ENCODE measurements around the gene FBLN1. TPM values are rescaled to one million over a fixed set of nuclear protein-coding genes. Genes with fewer than 3 reads are reported as not detected.
A peak's percentile ranks its signal among the peaks of the same experiment; 100 is the strongest.
"Not testable (repeated sequence)": the region's sequence is repeated elsewhere in the genome, so short reads cannot be mapped to it uniquely, and the experiment has no call there.

FBLN1 gene
- total and polyA plus RNA-seq, 5 donors from 2014 or later: 0.49 TPM; not detected in 4

DNA sequence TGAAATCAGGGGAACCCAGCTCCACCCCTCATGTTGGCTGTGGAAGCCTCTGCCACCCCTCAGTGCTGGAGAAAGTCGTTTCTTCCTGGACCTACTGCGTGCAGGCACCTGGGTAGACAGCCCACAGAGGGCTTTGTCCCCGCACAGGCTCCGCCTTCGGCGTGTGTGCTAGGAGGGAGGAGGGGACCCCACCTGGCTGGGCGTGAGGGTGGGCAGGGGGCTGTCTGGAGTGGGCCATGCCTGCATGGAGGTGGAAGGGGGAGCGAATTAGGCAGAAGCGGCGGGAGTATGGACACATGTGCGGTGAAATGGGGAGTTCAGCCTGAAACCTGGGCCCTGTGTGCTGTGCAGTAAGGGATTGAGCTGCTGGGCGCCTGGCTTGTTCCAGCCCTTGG is 49.3 kb downstream of the FBLN1 start:
- Mint-ChIP-seq H3K4me1 (peaks cover 0 to 1% (median 0%) of the 10 kb centered on the region in 4 donors), H3K27me3 (no peaks in the 10 kb centered on the region), H3K4me3 (no peak overlapping the region), H3K27ac (no peak overlapping the region), H3K9me3 (peaks cover 0 to 2% (median 0%) of the 10 kb centered on the region in 7 donors), H3K36me3 (no peaks in the 10 kb centered on the region)
- no peak overlapping the region for H3K4me3 ChIP-seq (ENCODE audit: low read depth, low read length)
- no peaks in the 10 kb centered on the region for H3K9me3 ChIP-seq (ENCODE audit: control insufficient read depth in 2 of 2, low read length in 2 of 2)
- no peaks in the 10 kb centered on the region for H3K27me3 ChIP-seq (ENCODE audit: control insufficient read depth, insufficient read depth, low read length)
- H3K36me3 ChIP-seq (ENCODE audit: control insufficient read depth, insufficient read depth, low read length): no peaks in the 10 kb centered on the region
- ATAC-seq (ENCODE audit: low read depth in 2 of 2) (no peak), DNase-seq (no peak)
- H3K4me1 ChIP-seq (ENCODE audit: control insufficient read depth, insufficient read depth, low read length, poor library complexity, severe bottlenecking): no peaks in the 10 kb centered on the region
- no peak overlapping the region for H3K27ac ChIP-seq (ENCODE audit: insufficient read depth, low read length, poor library complexity, severe bottlenecking)

DNA sequence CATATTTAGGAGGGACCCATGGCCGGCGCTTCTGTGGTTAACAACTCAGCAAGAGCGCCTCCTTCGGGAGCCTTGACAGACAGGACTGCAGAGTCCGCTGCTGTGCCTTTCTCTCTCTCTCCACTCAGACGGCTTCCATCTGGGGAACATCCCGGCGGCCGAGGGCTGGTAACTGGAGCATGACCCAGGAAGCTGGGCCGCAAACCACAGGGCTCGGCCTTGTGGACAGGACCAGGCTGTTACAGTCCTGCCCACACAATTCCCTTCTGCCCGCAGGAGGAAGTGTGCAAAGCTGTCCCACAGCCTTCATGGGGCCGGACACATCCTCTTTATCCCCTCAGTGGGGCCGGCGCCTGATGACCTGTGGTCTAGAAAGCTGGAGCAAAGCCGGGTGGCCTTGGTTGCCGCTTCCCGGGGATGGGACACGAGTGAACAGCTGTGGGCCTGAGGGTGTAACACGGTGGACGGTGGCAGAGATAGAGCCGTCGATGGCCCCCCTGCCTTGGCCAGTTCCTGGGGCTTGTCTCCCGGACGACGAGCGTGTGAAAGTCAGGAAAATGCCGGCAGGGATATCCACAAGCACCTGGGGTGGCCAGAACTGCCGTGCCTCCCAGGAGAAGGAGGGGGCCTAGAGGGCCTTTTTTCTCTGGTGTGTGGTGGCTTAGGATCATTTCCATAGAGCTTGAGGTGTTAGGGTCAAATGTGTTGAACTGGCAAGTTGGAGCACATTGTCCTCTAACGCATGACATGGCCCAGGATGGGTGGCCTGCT is 50.1 kb downstream of the FBLN1 start:
- no peak overlapping the region for H3K27ac Mint-ChIP-seq
- H3K4me1 Mint-ChIP-seq: peaks cover 0 to 1% (median 0%) of the 10 kb centered on the region in 4 donors
- H3K27me3 Mint-ChIP-seq: no peaks in the 10 kb centered on the region
- Histone ChIP-seq H3K4me1 (ENCODE audit: control insufficient read depth, insufficient read depth, low read length, poor library complexity, severe bottlenecking) (no peaks in the 10 kb centered on the region), H3K27me3 (ENCODE audit: control insufficient read depth, insufficient read depth, low read length) (no peaks in the 10 kb centered on the region), H3K9me3 (ENCODE audit: control insufficient read depth in 2 of 2, low read length in 2 of 2) (no peaks in the 10 kb centered on the region), H3K27ac (ENCODE audit: insufficient read depth, low read length, poor library complexity, severe bottlenecking) (no peak overlapping the region), H3K36me3 (ENCODE audit: control insufficient read depth, insufficient read depth, low read length) (no peaks in the 10 kb centered on the region), H3K4me3 (ENCODE audit: low read depth, low read length) (no peak overlapping the region)
- no peak for DNase-seq
- peaks cover 0 to 3% (median 0%) of the 10 kb centered on the region in 7 donors for H3K9me3 Mint-ChIP-seq
- no peak for ATAC-seq (ENCODE audit: low read depth in 2 of 2)
- H3K4me3 Mint-ChIP-seq: no peak overlapping the region
- H3K36me3 Mint-ChIP-seq: no peaks in the 10 kb centered on the region

DNA sequence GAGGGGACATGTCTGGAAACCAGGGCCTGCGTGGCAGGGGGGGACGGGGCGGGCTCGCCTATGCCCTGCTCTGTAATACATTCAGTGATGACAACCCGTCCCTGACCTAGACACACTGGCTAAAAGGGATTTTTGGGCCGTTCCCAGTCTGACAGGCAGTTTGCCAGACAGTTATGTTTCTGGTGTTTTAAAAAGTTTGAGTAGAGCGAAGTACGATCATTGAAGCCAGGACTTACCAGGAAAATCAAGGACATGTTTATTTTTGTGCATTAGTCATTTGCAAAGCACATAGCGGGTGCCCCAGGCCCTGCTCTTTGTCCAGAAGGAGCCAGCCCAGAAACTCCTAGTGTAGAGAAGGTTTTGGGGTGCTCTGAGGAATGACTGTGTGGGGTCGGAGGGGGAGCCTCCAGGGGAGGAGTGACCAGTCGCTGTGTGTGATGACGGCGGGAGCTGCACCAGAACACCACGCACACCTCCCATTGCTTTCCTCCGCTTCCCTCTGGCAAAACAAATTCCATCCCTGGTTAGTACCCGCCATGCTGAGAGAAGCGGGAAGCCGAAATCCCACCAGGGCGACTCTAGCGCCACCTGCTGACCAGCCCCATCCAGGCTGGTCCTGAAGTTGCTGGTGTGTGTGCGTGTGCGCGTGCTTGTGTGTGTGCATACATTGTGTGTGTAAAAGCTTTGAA is 50.8 kb downstream of the FBLN1 start:
- peaks cover 0 to 1% (median 0%) of the 10 kb centered on the region in 4 donors for H3K4me1 Mint-ChIP-seq
- no peak for ATAC-seq (ENCODE audit: low read depth in 2 of 2)
- H3K27ac Mint-ChIP-seq: no peak overlapping the region

DNA sequence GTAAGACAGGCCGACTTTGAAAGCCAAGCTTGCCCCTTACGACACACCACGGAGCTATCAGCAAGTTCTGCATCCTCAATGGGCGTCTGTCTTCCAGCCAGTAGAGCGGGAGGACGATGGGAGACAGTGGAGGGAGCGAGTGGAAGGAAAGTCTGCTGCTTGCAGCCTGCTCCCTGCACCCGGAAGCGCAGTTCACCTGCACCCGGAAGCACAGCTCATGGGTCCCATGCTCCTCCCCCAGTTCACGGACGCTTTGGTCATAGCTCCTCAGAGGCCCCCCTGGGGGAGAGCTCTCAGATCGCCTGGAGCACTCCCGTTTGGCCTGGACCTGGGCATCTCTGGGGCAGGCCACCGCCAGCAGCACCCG is 51.3 kb downstream of the FBLN1 start:
- Histone ChIP-seq H3K36me3 (ENCODE audit: control insufficient read depth, insufficient read depth, low read length) (no peaks in the 10 kb centered on the region), H3K27me3 (ENCODE audit: control insufficient read depth, insufficient read depth, low read length) (no peaks in the 10 kb centered on the region), H3K4me3 (ENCODE audit: low read depth, low read length) (no peak overlapping the region), H3K9me3 (ENCODE audit: control insufficient read depth in 2 of 2, low read length in 2 of 2) (no peaks in the 10 kb centered on the region), H3K27ac (ENCODE audit: insufficient read depth, low read length, poor library complexity, severe bottlenecking) (no peak overlapping the region), H3K4me1 (ENCODE audit: control insufficient read depth, insufficient read depth, low read length, poor library complexity, severe bottlenecking) (no peaks in the 10 kb centered on the region)
- H3K27me3 Mint-ChIP-seq: no peaks in the 10 kb centered on the region
- no peak for ATAC-seq (ENCODE audit: low read depth in 2 of 2)
- no peak for DNase-seq
- H3K4me3 Mint-ChIP-seq: no peak overlapping the region
- no peaks in the 10 kb centered on the region for H3K36me3 Mint-ChIP-seq
- H3K9me3 Mint-ChIP-seq: peaks cover 0 to 2% (median 0%) of the 10 kb centered on the region in 7 donors
- H3K27ac Mint-ChIP-seq: no peak overlapping the region
- H3K4me1 Mint-ChIP-seq: peaks cover 0 to 1% (median 0%) of the 10 kb centered on the region in 4 donors

More for the DNA sequence above, 50.8 kb downstream of the FBLN1 start:
- H3K36me3 Mint-ChIP-seq: no peaks in the 10 kb centered on the region
- Histone ChIP-seq H3K4me3 (ENCODE audit: low read depth, low read length) (no peak overlapping the region), H3K4me1 (ENCODE audit: control insufficient read depth, insufficient read depth, low read length, poor library complexity, severe bottlenecking) (no peaks in the 10 kb centered on the region), H3K9me3 (ENCODE audit: control insufficient read depth in 2 of 2, low read length in 2 of 2) (no peaks in the 10 kb centered on the region), H3K27me3 (ENCODE audit: control insufficient read depth, insufficient read depth, low read length) (no peaks in the 10 kb centered on the region), H3K36me3 (ENCODE audit: control insufficient read depth, insufficient read depth, low read length) (no peaks in the 10 kb centered on the region), H3K27ac (ENCODE audit: insufficient read depth, low read length, poor library complexity, severe bottlenecking) (no peak overlapping the region)
- peaks cover 0 to 2% (median 0%) of the 10 kb centered on the region in 7 donors for H3K9me3 Mint-ChIP-seq
- peak in 2 of 3 donors; percentile 12 to 45 for DNase-seq
- H3K27me3 Mint-ChIP-seq: no peaks in the 10 kb centered on the region
- H3K4me3 Mint-ChIP-seq: no peak overlapping the region

DNA sequence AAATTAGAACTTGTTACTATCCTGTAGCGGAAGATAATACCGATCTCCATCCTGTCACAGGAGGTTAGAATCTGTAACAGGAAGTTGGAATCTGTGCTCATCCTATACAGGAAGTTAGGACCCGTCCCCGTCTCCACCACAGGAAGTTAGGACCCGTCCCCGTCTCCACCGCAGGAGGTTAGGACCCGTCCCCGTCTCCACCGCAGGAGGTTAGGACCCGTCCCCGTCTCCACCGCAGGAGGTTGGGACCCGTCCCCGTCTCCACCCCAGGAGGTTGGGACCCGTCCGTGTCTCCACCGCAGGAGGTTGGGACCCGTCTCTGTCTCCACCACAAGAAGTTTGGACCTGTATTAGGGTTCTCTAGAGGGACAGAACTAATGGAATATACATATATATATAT is 52.2 kb downstream of the FBLN1 start:
- no peak overlapping the region for H3K4me3 Mint-ChIP-seq
- Histone ChIP-seq H3K4me3 (ENCODE audit: low read depth, low read length) (no peak overlapping the region), H3K27me3 (ENCODE audit: control insufficient read depth, insufficient read depth, low read length) (no peaks in the 10 kb centered on the region), H3K9me3 (ENCODE audit: control insufficient read depth in 2 of 2, low read length in 2 of 2) (peaks cover 0 to 2% of the 10 kb centered on the region in 2 experiments), H3K36me3 (ENCODE audit: control insufficient read depth, insufficient read depth, low read length) (no peaks in the 10 kb centered on the region), H3K27ac (ENCODE audit: insufficient read depth, low read length, poor library complexity, severe bottlenecking) (no peak overlapping the region), H3K4me1 (ENCODE audit: control insufficient read depth, insufficient read depth, low read length, poor library complexity, severe bottlenecking) (no peaks in the 10 kb centered on the region)
- ATAC-seq (ENCODE audit: low read depth in 2 of 2) (no peak), DNase-seq (no peak)
- H3K27me3 Mint-ChIP-seq: no peaks in the 10 kb centered on the region
- H3K36me3 Mint-ChIP-seq: no peaks in the 10 kb centered on the region
- peaks cover 0 to 2% (median under 1%) of the 10 kb centered on the region in 7 donors for H3K9me3 Mint-ChIP-seq
- no peak overlapping the region for H3K27ac Mint-ChIP-seq
- H3K4me1 Mint-ChIP-seq: peaks cover 0 to 1% (median 0%) of the 10 kb centered on the region in 4 donors

DNA sequence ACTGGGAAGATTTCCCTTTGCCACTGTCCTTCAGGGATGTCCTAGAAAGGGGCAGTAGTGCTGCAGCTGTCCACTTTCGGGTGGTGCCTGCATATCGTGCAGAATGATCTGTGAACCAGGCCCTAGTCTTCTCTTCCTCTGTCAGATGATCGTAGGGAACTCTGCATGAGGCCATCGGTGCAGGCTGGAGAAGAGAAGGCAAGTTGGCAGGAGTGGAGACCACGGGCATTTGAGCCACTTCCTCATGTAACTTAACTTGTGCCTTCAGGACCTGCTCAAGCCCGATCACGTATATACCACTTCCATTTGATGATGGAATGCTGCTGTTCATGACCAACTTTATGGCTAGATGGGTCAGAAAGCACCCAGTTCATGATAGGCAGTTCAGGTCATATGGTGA is 55.2 kb downstream of the FBLN1 start:
- not testable (repeated sequence) for H3K27me3 Mint-ChIP-seq; H3K4me3 Mint-ChIP-seq; H3K4me1 Mint-ChIP-seq; H3K27me3 ChIP-seq (ENCODE audit: control insufficient read depth, insufficient read depth, low read length); H3K9me3 ChIP-seq (ENCODE audit: control insufficient read depth in 2 of 2, low read length in 2 of 2); DNase-seq; H3K36me3 Mint-ChIP-seq; H3K4me3 ChIP-seq (ENCODE audit: low read depth, low read length); H3K27ac Mint-ChIP-seq; H3K27ac ChIP-seq (ENCODE audit: insufficient read depth, low read length, poor library complexity, severe bottlenecking); H3K36me3 ChIP-seq (ENCODE audit: control insufficient read depth, insufficient read depth, low read length); H3K4me1 ChIP-seq (ENCODE audit: control insufficient read depth, insufficient read depth, low read length, poor library complexity, severe bottlenecking); ATAC-seq (ENCODE audit: low read depth in 2 of 2)
- H3K9me3 Mint-ChIP-seq: peaks cover 2 to 15% (median 6%) of the 10 kb centered on the region in 7 donors

DNA sequence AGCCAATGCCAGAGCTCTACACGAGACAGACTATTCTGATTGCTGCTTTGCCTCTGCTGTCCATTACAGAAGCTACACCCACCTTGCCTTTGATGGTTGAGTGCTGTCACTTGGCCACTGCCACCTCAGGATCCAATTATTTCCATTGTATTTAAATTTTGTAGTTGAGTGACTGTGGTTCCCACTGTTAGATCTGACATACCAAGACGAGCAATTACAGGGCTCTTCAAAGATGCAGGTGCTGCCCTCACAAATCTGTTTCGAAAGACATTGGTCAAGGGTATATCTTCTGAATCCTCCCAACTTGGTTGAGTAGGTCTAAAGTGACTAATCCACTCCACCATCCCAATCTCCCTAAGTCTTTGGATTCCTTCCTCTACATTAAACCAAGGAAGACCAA is 57.4 kb downstream of the FBLN1 start:
- H3K4me1 Mint-ChIP-seq; H3K4me3 Mint-ChIP-seq; H3K27ac Mint-ChIP-seq; H3K36me3 Mint-ChIP-seq; H3K27me3 Mint-ChIP-seq; H3K9me3 ChIP-seq (ENCODE audit: control insufficient read depth in 2 of 2, low read length in 2 of 2); DNase-seq; H3K27ac ChIP-seq (ENCODE audit: insufficient read depth, low read length, poor library complexity, severe bottlenecking); ATAC-seq (ENCODE audit: low read depth in 2 of 2); H3K4me1 ChIP-seq (ENCODE audit: control insufficient read depth, insufficient read depth, low read length, poor library complexity, severe bottlenecking); H3K27me3 ChIP-seq (ENCODE audit: control insufficient read depth, insufficient read depth, low read length); H3K4me3 ChIP-seq (ENCODE audit: low read depth, low read length); H3K36me3 ChIP-seq (ENCODE audit: control insufficient read depth, insufficient read depth, low read length): not testable (repeated sequence)
- peaks cover 1 to 15% (median 8%) of the 10 kb centered on the region in 7 donors for H3K9me3 Mint-ChIP-seq

Measured in CD4-positive, CD25-positive, alpha-beta regulatory T cell (primary cell).